GM12878 (cell line): ENCODE measurements around the gene ABCF1. TPM values are rescaled to one million over a fixed set of nuclear protein-coding genes. Genes with fewer than 3 reads are reported as not detected.

Source experiments
- ATAC-seq: fragments of 200-7000 bp; cut with Tn5 transposase; 3 replicates; pipeline ENCODE4 v1.9.1; 2020; ENCODE audit warnings: mild to moderate bottlenecking, moderate library complexity
- BruUV-seq: library from RNA; stranded (reverse); fragments of 400-500 nt; replicated peaks from 2 replicates; lab custom pipeline; 2021; lab: Mats Ljungman, UMichigan
- CTCF ChIA-PET: fragments of 300-600 bp; sonication (Branson Sonifier 250); formaldehyde crosslinking; extraction: SDS; loops from one replicate; lab custom pipeline; 2021; ENCODE audit warnings: inconsistent platforms; lab: Yijun Ruan, JAX
- POLR2A ChIA-PET: fragments of 350-600 bp; formaldehyde crosslinking; extraction: SDS; loops from one replicate; lab custom pipeline; 2021; ENCODE audit warnings: inconsistent platforms; lab: Charles Lee
- RAD21 ChIA-PET: fragments of 300-600 bp; sonication (Branson Sonifier 250); formaldehyde crosslinking; loops from one replicate; lab custom pipeline; 2023; ENCODE audit warnings: antibody characterized with exemption; ENCODE audit not compliant: unreplicated experiment; lab: Charles Lee
- SMC1A ChIA-PET: fragments of 300-600 bp; sonication (Branson Sonifier 250); formaldehyde crosslinking; loops from one replicate; lab custom pipeline; 2023; ENCODE audit not compliant: unreplicated experiment, uncharacterized antibody; lab: Charles Lee
- DNase-seq: peaks from one replicate; pipeline ENCODE4 v3.0.0-alpha.2; 2011; ENCODE audit warnings: low read depth, low spot score
- FAIRE-seq: peaks from 3 replicates; lab custom pipeline; 2011; peaks lifted over from hg19 to GRCh38; lab: Jason Lieb, UNC
- H2AFZ ChIP-seq: 2 replicates; pipeline ENCODE4 v1.6.0; 2011; ENCODE audit warnings: low read depth, low read length, control low read depth; ENCODE audit not compliant: control insufficient read depth
- H3K27ac ChIP-seq: 2 replicates; pipeline ENCODE4 v1.5.1; 2011; ENCODE audit warnings: control low read depth; ENCODE audit not compliant: control insufficient read depth, insufficient read depth
- H3K27me3 ChIP-seq, 2 experiments: replicated peaks in 1 of 2; 2 replicates each; pipeline versions ENCODE4 v1.6.0 to v1.6.1; 2011; ENCODE audit warnings: low read length in 1 of 2; ENCODE audit not compliant: control insufficient read depth in 2 of 2, insufficient read depth in 2 of 2
- H3K36me3 ChIP-seq, 2 experiments: 2 replicates each; pipeline ENCODE4 v1.5.1; 2011; ENCODE audit warnings: low read length in 1 of 2; ENCODE audit not compliant: control insufficient read depth in 2 of 2, insufficient read depth in 2 of 2
- H3K4me1 ChIP-seq: 2 replicates; pipeline ENCODE4 v1.6.1; 2011; ENCODE audit warnings: mild to moderate bottlenecking, low read length, moderate library complexity, mixed read lengths; ENCODE audit not compliant: control insufficient read depth, insufficient read depth
- H3K4me2 ChIP-seq: 2 replicates; pipeline ENCODE4 v1.6.0; 2011; ENCODE audit warnings: control low read depth; ENCODE audit not compliant: control insufficient read depth, insufficient read depth
- H3K4me3 ChIP-seq: fragments of 200-600 bp; sonication (generic); 2 replicates; pipeline ENCODE4 v1.5.1; 2016
- H3K79me2 ChIP-seq: 2 replicates; pipeline ENCODE4 v1.6.0; 2011; ENCODE audit warnings: low read length; ENCODE audit not compliant: control insufficient read depth, insufficient read depth
- H3K9ac ChIP-seq: 2 replicates; pipeline ENCODE4 v1.8.0; 2011; ENCODE audit warnings: low read length, control low read depth, mixed read lengths; ENCODE audit not compliant: control insufficient read depth, insufficient read depth
- H3K9me3 ChIP-seq: replicated peaks from 3 replicates; pipeline ENCODE4 v1.5.1; 2011; ENCODE audit warnings: mild to moderate bottlenecking, low read length; ENCODE audit not compliant: control insufficient read depth, insufficient read depth
- H4K20me1 ChIP-seq: 2 replicates; pipeline ENCODE4 v1.6.0; 2011; ENCODE audit not compliant: control insufficient read depth, insufficient read depth
- CHD1 ChIP-seq: IDR thresholded peaks from 2 replicates; pipeline ENCODE4 v1.6.1; 2012; ENCODE audit warnings: low read depth, low read length, improper control_type of control experiment
- CREM ChIP-seq: IDR thresholded peaks from 2 replicates; pipeline ENCODE4 v1.6.1; 2014; ENCODE audit warnings: antibody characterized with exemption, low read depth
- MYC ChIP-seq: IDR thresholded peaks from 2 replicates; pipeline ENCODE4 v1.6.1; 2011; ENCODE audit warnings: mild to moderate bottlenecking, low read length, moderate library complexity, inconsistent platforms; ENCODE audit not compliant: insufficient read depth, insufficient replicate concordance, insufficient read length, severe bottlenecking
- NFXL1 ChIP-seq: fragments of 450-650 bp; IDR thresholded peaks from 2 replicates; pipeline ENCODE4 v1.6.1; 2017; ENCODE audit warnings: antibody characterized with exemption, mild to moderate bottlenecking, borderline replicate concordance
- PML ChIP-seq: IDR thresholded peaks from 2 replicates; pipeline ENCODE4 v1.6.1; 2012; ENCODE audit warnings: low read length, inconsistent platforms
- RBBP5 ChIP-seq: fragments of 200-600 bp; sonication (generic); conservative IDR thresholded peaks from 2 replicates; pipeline ENCODE4 v1.6.1; 2016
- RCOR1 ChIP-seq: conservative IDR thresholded peaks from 2 replicates; pipeline ENCODE4 v1.6.1; 2012; ENCODE audit warnings: low read depth, low read length, improper control_type of control experiment
- SMAD1 ChIP-seq: fragments of 450-650 bp; IDR thresholded peaks from 2 replicates; pipeline ENCODE4 v1.6.1; 2018; ENCODE audit warnings: mild to moderate bottlenecking, low read depth; ENCODE audit not compliant: partially characterized antibody
- SMC3 ChIP-seq: IDR thresholded peaks from 2 replicates; pipeline ENCODE4 v1.6.1; 2011; ENCODE audit warnings: low read length, improper control_type of control experiment, borderline replicate concordance
- SPI1 ChIP-seq: IDR thresholded peaks from 2 replicates; pipeline ENCODE4 v1.6.1; 2011; ENCODE audit warnings: low read depth, mild to moderate bottlenecking, low read length, moderate library complexity, borderline replicate concordance; ENCODE audit not compliant: insufficient read depth
- SREBF1 ChIP-seq: IDR thresholded peaks from 2 replicates; pipeline ENCODE4 v1.6.1; 2012; ENCODE audit warnings: mild to moderate bottlenecking, low read length
- ZNF622 ChIP-seq: fragments of 450-650 bp; IDR thresholded peaks from 2 replicates; pipeline ENCODE4 v1.6.1; 2017; ENCODE audit warnings: mild to moderate bottlenecking, inconsistent platforms
- WGBS: methylation state at CpG from one replicate; pipeline ENCODE4 v1.1.6; 2016; ENCODE audit warnings: low lambda C conversion rate; ENCODE audit not compliant: insufficient replicate concordance, insufficient coverage; ENCODE audit errors: missing lambda C conversion rate; 5-methylcytosine and 5-hydroxymethylcytosine counted together
- in situ Hi-C: fragments of 300-500 bp; cut with MboI; formaldehyde crosslinking; loops from 9 replicates; pipeline ENCODE4 v1.14.3; 2018; ENCODE audit warnings: mixed read lengths
- intact Hi-C: fragments of 100-400 bp; cut with micrococcal nuclease; formaldehyde crosslinking; loops from one replicate; pipeline ENCODE4 v1.14.2; 2022; ENCODE audit not compliant: unreplicated experiment
- polyA plus RNA-seq, 11 experiments: library from polyadenylated mRNA; depleted of rRNA in 4 of 11; unstranded in 6 of 11; stranded (reverse) in 5 of 11; fragments of >200 nt; fragmentation: Nextera tagmentation in 4 of 11; fragmentation: Illumina TruSeq in 1 of 11; extraction: Ambion mirVana in 4 of 11; extraction: Trizol in 1 of 11; gene quantifications; 1 replicate in 1 of 11; 2 replicates in 10 of 11; pipeline versions ENCODE4 v1.2.1 to v1.2.3, GENCODE V29; 2011 to 2016; ENCODE audit warnings: inconsistent platforms in 2 of 11, missing spikeins in 2 of 11, low read depth in 1 of 11
- total RNA-seq, 4 experiments: library from RNA; depleted of rRNA in 3 of 4; stranded (reverse); fragments of >200 nt in 3 of 4; fragmentation: Illumina TruSeq in 1 of 4; extraction: Trizol in 1 of 4; gene quantifications; 2 replicates each; pipeline versions ENCODE4 v1.2.1 to v1.2.3, GENCODE V29; 2013 to 2021
- TF ChIP-seq, protein P1 (sequence below): fragments of 450-650 bp; IDR thresholded peaks from 2 replicates; pipeline ENCODE4 v1.6.1; 2017; ENCODE audit warnings: antibody characterized with exemption, mild to moderate bottlenecking, moderate library complexity
- TF ChIP-seq, protein P2 (sequence below): fragments of 450-650 bp; formaldehyde crosslinking; IDR thresholded peaks from 2 replicates; pipeline ENCODE4 v1.5.0; 2022; ENCODE audit warnings: mild to moderate bottlenecking, missing genetic modification characterization

ABCF1 gene
- total and polyA plus RNA-seq, 10 of the 15 experiments (the other 5 are each of a cell fraction or from before 2014, with no cell fraction given) = 21.3 to 79.6 (median 55.9) TPM

DNA sequence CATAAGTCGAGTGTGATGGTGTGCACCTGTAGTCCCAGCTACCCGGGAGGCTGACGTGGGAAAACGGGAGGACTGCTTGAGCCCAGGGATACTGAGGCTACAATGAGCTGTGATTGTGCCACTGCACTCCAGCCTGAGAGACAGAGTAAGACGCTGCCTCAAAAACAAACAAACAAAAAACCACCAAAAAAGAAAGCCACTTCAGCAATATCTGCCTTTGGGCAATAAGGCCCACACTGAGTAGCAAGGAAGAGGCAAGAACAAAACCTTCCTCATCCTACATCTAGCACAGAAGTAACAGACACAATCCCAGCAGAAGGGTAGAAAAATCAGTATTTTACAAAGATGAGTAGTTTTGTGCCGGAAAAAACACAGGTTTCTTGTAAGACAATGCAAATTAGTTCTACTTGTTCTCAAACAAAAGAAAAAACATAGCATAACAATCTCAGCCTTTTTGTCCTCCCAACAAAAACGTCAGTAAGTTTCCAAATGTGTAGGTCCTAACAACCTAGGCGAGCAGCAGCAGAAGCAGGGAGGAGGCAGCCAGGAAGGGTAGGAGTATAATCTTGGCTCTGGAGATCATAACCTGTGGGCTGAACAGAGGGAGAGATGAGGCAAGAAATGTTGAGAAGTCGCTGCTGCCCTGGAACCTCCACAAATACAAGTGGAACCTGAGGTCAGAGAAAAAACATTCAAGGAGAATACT, 40.1 kb downstream of the ABCF1 start (continued):
- TF ChIP-seq, protein P1, sequence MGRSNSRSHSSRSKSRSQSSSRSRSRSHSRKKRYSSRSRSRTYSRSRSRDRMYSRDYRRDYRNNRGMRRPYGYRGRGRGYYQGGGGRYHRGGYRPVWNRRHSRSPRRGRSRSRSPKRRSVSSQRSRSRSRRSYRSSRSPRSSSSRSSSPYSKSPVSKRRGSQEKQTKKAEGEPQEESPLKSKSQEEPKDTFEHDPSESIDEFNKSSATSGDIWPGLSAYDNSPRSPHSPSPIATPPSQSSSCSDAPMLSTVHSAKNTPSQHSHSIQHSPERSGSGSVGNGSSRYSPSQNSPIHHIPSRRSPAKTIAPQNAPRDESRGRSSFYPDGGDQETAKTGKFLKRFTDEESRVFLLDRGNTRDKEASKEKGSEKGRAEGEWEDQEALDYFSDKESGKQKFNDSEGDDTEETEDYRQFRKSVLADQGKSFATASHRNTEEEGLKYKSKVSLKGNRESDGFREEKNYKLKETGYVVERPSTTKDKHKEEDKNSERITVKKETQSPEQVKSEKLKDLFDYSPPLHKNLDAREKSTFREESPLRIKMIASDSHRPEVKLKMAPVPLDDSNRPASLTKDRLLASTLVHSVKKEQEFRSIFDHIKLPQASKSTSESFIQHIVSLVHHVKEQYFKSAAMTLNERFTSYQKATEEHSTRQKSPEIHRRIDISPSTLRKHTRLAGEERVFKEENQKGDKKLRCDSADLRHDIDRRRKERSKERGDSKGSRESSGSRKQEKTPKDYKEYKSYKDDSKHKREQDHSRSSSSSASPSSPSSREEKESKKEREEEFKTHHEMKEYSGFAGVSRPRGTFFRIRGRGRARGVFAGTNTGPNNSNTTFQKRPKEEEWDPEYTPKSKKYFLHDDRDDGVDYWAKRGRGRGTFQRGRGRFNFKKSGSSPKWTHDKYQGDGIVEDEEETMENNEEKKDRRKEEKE = no peak

DNA sequence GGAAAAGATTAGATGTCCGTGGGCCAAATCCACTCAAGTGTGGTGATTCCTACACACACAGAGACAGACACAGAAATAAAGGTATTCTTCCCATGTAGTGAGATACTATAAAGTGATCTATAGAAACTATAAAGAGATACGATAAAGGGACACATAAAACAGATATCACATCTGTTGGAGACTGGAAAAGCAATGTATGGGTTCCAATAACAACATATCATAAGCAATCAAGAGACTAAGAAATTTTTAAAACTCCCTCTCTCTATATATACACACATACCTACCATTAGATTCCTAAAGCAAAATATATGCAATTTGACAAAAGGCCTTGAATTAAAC, 40.6 kb downstream of the ABCF1 start:
- ChIA-PET RAD21 (interaction anchor here (0.9 to 2.2 kb wide), 2 partner anchors 119 to 130 kb away, joined by 3 to 7 read pairs; no protein-coding TSS in a partner anchor), SMC1A (interaction anchor here (1.9 to 3.5 kb wide), 3 partner anchors 11 to 129 kb away, joined by 7 to 16 read pairs (median 11); no protein-coding TSS in a partner anchor), CTCF (interaction anchor here (1.6 to 4.2 kb wide), 8 partner anchors 14 to 130 kb away, joined by 7 to 41 read pairs (median 12); partner anchors contain the start of gene DHX16), POLR2A (interaction anchor here (1.0 to 2.0 kb wide), 3 partner anchors 11 to 35 kb away, joined by 3 to 10 read pairs (median 7); partner anchors contain the start of gene C6orf136)
- Histone ChIP-seq H4K20me1 (0 out of 2 replicates have a peak, but pooled peaks cover 8% of the 10 kb centered on the region), H2AFZ (no peak overlapping the region), H3K9me3 (no peaks in the 10 kb centered on the region; the same call in 2 of the 3 replicates), H3K9ac (no peak overlapping the region), H3K4me1 (peaks cover 3% of the 10 kb centered on the region), H3K36me3 (peaks cover 3 to 56% of the 10 kb centered on the region in 2 experiments), H3K4me3 (no peak overlapping the region), H3K27me3 (no peaks in the 10 kb centered on the region), H3K79me2 (peaks cover 37% of the 10 kb centered on the region), H3K27ac (no peak overlapping the region), H3K4me2 (no peak overlapping the region)
- WGBS = 69% methylated on average over 2 of the region's 2 CpGs
- no TSS peak for BruUV-seq
- ATAC-seq (no peak), FAIRE-seq (no peak), DNase-seq (no peak)
- intact Hi-C loops = no loop called here
- in situ Hi-C loops = no loop called here
- TF ChIP-seq RBBP5 (no peak), NFXL1 (no peak), RCOR1 (no peak), CREM (no peak), SREBF1 (no peak), PML (no peak), MYC (no peak), SPI1 (no peak), CHD1 (no peak), ZNF622 (no peak), SMC3 (no peak), SMAD1 (no peak)
- TF ChIP-seq, protein P2, sequence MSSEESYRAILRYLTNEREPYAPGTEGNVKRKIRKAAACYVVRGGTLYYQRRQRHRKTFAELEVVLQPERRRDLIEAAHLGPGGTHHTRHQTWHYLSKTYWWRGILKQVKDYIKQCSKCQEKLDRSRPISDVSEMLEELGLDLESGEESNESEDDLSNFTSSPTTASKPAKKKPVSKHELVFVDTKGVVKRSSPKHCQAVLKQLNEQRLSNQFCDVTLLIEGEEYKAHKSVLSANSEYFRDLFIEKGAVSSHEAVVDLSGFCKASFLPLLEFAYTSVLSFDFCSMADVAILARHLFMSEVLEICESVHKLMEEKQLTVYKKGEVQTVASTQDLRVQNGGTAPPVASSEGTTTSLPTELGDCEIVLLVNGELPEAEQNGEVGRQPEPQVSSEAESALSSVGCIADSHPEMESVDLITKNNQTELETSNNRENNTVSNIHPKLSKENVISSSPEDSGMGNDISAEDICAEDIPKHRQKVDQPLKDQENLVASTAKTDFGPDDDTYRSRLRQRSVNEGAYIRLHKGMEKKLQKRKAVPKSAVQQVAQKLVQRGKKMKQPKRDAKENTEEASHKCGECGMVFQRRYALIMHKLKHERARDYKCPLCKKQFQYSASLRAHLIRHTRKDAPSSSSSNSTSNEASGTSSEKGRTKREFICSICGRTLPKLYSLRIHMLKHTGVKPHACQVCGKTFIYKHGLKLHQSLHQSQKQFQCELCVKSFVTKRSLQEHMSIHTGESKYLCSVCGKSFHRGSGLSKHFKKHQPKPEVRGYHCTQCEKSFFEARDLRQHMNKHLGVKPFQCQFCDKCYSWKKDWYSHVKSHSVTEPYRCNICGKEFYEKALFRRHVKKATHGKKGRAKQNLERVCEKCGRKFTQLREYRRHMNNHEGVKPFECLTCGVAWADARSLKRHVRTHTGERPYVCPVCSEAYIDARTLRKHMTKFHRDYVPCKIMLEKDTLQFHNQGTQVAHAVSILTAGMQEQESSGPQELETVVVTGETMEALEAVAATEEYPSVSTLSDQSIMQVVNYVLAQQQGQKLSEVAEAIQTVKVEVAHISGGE (CRISPR knock-in tag) = no peak
